Embryonic facial prominence (tissue), 1 donor: ENCODE data around the gene GALNTL6.
A peak's percentile ranks its signal among the peaks of the same experiment; 100 is the strongest.
"Not testable (repeated sequence)": the region's sequence is repeated elsewhere in the genome, so short reads cannot be mapped to it uniquely, and the experiment has no call there.

Source experiments
- DNase-seq: peaks from one replicate; pipeline ENCODE4 v3.0.0-alpha.2; 2016; ENCODE audit errors: extremely low spot score

The GALNTL6 gene

GRCh38 chr4:172660251-172660650 is 847.0 kb downstream of the GALNTL6 start:
- DNase-seq, result no peak

GRCh38 chr4:172662113-172662512 is 848.9 kb downstream of the GALNTL6 start:
- DNase-seq, result no peak

- no peak for DNase-seq
Observed at GRCh38 chr4:172666711-172667368, 853.6 kb downstream of the GALNTL6 start.

- no peak for DNase-seq
Observed at GRCh38 chr4:172674811-172675210, 861.6 kb downstream of the GALNTL6 start.

- DNase-seq, result no peak
Observed at GRCh38 chr4:172675232-172675631, 862.0 kb downstream of the GALNTL6 start.

GRCh38 chr4:172680691-172681090 is 867.5 kb downstream of the GALNTL6 start:
- no peak for DNase-seq

GRCh38 chr4:172683021-172683420 is 869.8 kb downstream of the GALNTL6 start:
- no peak for DNase-seq

- DNase-seq, result no peak
Observed at GRCh38 chr4:172686021-172686420, 872.8 kb downstream of the GALNTL6 start.

- no peak for DNase-seq
Observed at GRCh38 chr4:172688534-172688933, 875.3 kb downstream of the GALNTL6 start.

GRCh38 chr4:172691552-172691951 is 878.3 kb downstream of the GALNTL6 start:
- DNase-seq, result no peak

- DNase-seq, result no peak
Observed at GRCh38 chr4:172692701-172693100, 879.5 kb downstream of the GALNTL6 start.

- no peak for DNase-seq
Observed at GRCh38 chr4:172698256-172698655, 885.1 kb downstream of the GALNTL6 start.

- DNase-seq, result no peak
Observed at GRCh38 chr4:172705565-172705964, 892.4 kb downstream of the GALNTL6 start.

GRCh38 chr4:172706000-172706399 is 892.8 kb downstream of the GALNTL6 start:
- no peak for DNase-seq

- peak; percentile 12 for DNase-seq
Observed at GRCh38 chr4:172707622-172708021, 894.4 kb downstream of the GALNTL6 start.

- DNase-seq, result no peak
Observed at GRCh38 chr4:172708184-172708583, 895.0 kb downstream of the GALNTL6 start.

GRCh38 chr4:172709376-172709775 is 896.2 kb downstream of the GALNTL6 start:
- no peak for DNase-seq

- no peak for DNase-seq
Observed at GRCh38 chr4:172716291-172716690, 903.1 kb downstream of the GALNTL6 start.

GRCh38 chr4:172721659-172722058 is 908.5 kb downstream of the GALNTL6 start:
- no peak for DNase-seq

- DNase-seq, result no peak
Observed at GRCh38 chr4:172725581-172725980, 912.4 kb downstream of the GALNTL6 start.

- DNase-seq, result no peak
Observed at GRCh38 chr4:172726001-172726423, 912.8 kb downstream of the GALNTL6 start.

- DNase-seq, result no peak
Observed at GRCh38 chr4:172727631-172728030, 914.4 kb downstream of the GALNTL6 start.

- not testable (repeated sequence) for DNase-seq
Observed at GRCh38 chr4:172733645-172734044, 920.4 kb downstream of the GALNTL6 start.

- no peak for DNase-seq
Observed at GRCh38 chr4:172734555-172734954, 921.4 kb downstream of the GALNTL6 start.
